ENCODE results near the gene ATP2B2. TPM values are rescaled to one million over a fixed set of nuclear protein-coding genes. Genes with fewer than 3 reads are reported as not detected.

ATP2B2 gene
- polyA plus RNA-seq, 3 donors = 0.47 to 1.2 (median 0.58) TPM

DNA sequence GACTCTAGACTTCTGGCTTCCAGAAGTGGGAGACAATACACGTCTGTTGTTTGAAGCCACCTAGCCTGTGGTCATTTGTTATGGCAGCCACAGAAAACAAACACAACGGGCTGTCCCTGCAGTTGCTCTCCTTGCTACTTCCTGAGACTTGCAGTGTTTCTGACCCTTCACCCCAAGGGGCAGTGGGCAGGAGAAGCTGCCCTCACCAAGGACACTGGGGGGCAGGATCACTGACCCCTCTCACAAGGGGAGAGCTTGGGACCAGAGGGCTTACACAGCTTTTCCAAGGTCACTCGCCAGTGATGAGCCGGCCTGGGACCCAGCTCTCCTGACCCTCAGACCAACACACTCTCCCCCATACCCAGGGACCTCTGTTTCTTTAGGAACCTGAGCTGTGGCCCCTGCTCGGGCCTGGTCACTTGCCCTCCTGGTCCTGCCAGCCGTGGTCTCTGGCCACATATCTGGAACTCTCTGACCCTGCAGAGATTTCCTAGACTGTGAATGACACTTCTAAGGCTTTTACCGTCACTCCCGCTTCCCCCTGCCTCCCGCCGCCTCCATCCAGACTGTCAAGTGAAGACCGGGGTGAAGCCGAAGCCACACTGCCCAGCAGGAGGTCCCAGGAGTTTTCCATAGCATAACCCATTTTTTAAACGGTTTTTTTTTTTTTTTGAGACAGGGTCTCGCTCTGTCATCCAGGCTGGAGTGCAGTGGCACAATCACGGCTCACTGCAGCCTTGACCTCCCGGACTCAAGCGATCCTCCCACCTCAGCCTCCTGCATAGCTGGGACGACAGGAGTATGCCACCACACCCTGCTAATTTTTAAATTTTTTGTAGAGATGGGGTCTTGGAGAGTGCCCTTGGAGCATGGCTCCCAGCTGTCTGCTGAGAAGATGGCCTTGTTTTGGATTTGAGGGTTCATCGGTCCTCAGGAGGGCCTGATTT is 4.4 kb downstream of the ATP2B2 start:
- DNase-seq (ENCODE audit: extremely low read depth in 1 of 11, low read depth in 9 of 11, low spot score in 4 of 11) = no peak

DNA sequence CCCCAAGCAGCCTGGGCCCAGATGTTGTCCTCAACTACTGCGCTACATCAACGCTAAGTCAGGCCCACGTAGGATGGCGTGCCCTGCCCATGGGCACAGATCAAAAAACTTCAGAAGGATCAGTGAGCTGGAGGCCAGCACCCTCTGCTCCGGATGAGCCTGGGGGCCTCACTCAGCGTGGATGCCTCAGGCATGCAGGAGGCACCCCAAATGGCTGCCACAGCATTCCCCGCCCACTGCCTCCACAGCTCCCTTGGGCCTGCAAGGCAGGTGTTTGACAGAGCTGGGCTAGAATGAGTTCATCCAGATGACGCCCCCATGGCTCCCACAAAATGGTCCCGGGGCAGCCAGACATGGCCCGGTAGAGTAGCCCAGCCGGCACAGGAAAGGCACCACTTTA is 7.1 kb downstream of the ATP2B2 start:
- no peak for DNase-seq (ENCODE audit: extremely low read depth in 1 of 11, low read depth in 9 of 11, low spot score in 4 of 11)

DNA sequence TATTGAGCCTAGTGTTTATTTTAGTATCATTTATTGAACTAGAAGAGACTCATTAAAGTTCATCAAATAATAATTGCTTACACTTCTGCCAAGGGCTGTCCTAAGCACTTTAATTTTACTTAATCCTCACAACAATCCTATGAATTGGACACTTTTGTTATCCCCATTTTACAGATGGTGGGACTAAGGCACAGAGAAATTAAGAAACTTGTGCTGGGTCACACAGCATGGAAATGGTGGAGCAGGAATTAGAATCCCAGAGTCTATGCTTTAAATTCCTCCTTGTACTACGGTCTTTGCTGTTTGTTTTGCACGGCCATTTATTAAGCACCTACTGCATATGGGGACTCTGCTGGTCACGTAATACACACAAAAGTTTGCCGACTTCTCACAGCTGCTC is 7.9 kb downstream of the ATP2B2 start:
- no peak for DNase-seq (ENCODE audit: extremely low read depth in 1 of 11, low read depth in 9 of 11, low spot score in 4 of 11)

DNA sequence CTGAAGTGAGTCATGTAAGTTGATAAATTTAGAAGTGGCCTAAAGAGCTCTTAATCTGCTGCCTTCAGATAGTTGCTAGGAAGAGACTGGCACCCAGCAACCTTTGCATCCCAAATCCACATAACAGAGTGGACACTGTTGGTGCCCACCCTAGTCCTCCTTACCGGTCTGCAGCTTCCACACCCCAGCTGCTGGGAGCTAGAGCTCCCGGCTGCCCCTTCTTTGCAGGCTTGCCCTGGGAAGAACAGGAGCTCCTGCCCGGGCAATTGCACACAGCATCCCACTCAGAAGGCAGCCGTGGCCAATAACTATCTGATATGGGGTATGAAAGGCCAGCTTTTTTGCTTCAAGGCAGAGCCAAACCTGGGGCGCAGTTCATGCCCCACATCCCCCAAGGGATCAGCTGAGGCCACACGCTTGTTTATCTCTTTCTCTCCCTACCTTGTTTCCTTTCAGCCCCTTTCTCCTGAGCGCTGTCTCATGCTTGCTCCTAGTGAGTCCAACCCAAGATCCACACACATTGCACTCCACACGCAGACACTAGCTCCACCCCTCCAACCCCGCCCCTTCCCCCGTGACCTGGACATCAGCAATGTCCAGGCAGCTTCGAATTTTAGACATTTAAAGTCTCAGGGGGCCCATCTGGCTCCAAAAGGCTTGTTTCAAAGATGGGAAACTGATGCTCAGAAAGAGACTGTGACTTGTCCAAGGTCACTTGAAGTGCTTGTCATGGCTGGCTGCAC is 9.1 kb downstream of the ATP2B2 start:
- DNase-seq (ENCODE audit: extremely low read depth in 1 of 11, low read depth in 9 of 11, low spot score in 4 of 11) = no peak

DNA sequence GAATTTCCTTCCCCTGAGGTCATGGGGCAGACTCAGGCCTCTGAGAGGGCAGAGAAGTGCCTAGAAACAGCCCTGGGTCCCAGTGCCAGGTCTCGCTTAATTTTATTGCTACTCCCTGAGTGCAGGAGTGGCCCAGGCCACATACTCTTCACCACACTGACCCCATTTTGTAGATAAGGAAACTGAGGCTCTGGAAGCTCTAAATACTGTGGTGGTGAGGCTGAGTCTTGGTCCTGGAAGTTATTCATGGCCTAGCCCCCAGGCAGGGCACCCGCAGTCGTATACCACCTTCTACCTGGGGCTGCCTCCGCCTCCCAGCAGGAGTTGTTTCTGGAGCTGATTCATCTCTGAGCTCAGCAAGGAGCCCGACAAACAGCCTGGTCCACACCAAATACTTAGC is 9.8 kb downstream of the ATP2B2 start:
- no peak for DNase-seq (ENCODE audit: extremely low read depth in 1 of 11, low read depth in 9 of 11, low spot score in 4 of 11)

DNA sequence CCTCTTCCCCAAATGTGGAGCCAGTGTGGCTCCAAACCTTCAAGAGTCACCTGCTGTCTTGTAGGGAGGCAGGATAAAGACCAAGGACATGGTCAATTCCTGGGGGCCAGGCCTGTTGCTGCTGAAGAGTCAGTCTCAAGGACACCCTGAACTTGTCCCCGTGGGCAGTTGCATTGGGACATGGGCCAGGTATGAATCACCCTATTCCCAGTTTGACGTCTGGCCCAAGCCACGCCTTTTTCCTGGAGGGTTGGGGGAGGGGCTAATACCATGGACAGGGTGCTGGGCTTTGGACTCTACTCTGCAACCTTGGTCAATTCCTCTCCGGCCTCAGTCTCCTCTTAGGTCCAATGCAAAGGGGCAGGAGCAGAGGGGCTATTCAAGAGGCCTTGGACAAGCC is 10.4 kb downstream of the ATP2B2 start:
- DNase-seq (ENCODE audit: extremely low read depth in 1 of 11, low read depth in 9 of 11, low spot score in 4 of 11) = peak in 1 of 11 donors; percentile 41

DNA sequence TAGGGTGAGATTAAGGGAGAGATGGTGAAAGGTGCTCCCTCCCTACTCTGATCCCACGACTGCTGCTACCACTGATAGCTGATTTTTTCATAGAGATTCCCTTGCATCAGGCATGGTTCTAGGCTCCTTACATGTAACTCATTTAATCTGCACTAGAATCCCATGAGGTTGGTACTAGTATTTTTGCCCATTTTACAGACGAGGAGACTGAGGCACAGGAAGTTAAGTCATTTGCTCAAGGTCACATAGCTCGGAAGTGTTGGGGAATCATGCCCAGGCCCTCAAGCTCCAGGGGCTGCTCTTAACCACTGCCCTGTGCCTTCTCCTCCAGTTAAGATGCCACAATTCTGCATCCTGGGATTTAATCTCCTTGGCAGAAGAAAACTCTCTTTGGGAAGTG is 11.2 kb downstream of the ATP2B2 start:
- DNase-seq (ENCODE audit: extremely low read depth in 1 of 11, low read depth in 9 of 11, low spot score in 4 of 11) = no peak

DNA sequence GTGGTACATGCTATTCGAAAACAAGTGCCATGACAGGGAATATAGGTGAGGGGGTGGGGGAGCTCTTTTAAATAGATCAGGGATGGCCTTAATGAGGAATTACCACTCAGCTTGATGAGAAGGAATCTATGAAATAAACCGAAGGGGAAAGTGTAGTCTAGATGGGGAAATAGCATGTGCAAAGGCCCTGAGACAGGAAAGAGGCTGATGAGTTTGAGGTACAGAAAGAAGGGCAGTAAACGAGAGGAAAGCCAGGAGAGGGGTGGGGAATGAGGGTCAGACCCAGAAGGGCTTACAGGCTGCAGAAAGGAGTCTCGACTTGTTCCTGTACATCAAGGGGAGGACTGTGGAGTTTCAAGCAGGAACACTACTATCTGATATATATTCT is 12.2 kb downstream of the ATP2B2 start:
- DNase-seq (ENCODE audit: extremely low read depth in 1 of 11, low read depth in 9 of 11, low spot score in 4 of 11) = no peak

DNA sequence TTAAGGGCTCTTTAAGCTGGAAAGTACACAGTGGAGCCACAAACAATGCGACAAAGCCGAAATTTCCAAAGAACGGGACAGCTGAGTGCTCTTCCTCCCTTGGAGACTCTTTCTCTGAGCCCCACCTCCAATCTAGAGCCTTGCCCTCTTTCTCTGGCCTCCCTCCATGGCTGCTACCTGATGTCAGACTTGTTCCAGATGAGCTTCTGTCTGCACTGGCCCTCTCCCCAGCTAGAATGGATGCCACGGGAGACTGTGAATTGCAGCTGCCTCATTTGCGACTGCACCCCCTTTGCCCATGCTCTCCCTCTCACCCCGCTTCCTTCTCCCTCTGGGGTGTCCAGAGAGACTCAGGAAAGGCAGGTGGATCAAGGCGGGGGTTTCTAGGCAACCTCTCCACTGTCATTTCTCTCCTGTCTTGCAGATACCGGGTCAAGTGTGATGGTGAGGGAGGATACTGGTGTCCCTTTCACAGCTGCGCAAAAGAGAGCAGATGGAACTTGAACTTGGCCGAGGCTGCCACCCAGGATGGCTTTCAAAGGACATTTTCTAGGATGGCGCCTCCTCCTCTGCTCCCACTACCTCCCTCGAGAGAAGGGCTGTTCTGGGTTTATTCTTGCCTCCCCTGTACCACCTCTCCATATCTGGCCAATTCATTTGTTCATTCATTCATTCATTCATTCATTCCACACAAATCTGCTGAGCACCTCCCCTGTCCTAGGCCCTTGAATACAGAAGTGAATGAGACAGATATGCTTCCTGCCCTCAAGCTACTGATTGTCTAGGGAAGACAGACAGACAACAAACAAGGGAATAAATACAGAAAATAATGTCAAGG is 12.8 kb downstream of the ATP2B2 start:
- no peak for DNase-seq (ENCODE audit: extremely low read depth in 1 of 11, low read depth in 9 of 11, low spot score in 4 of 11)

DNA sequence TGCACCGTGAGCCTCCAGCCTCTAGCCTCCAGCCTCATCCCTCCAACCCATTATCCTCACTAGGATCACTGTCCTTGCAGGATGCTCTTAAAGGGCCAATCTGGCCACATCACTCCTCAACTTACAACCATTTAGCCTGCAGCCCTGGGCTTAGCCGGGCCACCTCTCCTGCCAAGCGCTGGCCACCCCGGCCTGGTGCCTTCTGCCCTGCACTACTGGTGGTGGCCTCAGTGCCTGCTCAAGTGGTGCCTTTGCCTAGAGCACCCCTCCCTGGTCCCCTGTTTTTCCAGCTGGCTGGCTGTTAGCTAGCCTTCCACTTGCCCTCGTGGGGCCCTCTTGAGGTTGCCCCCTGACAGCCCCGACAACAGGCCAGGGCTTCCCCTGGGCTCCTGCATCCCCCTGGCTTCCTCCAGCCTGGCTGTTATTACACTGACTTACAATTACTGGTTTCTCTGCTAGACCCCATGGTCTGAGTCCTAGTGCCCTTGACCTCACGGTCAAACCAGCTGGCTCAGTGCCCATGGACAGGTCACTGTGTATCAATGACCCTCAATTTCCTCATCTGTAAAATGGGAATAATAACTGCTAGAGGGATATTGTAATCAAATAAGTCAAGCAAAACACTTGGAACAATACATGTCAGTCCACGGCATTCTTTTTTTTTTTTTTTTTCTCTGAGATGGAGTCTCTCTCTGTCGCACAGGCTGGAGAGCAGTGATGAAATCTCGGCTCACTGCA is 15.5 kb downstream of the ATP2B2 start:
- no peak for DNase-seq (ENCODE audit: extremely low read depth in 1 of 11, low read depth in 9 of 11, low spot score in 4 of 11)

DNA sequence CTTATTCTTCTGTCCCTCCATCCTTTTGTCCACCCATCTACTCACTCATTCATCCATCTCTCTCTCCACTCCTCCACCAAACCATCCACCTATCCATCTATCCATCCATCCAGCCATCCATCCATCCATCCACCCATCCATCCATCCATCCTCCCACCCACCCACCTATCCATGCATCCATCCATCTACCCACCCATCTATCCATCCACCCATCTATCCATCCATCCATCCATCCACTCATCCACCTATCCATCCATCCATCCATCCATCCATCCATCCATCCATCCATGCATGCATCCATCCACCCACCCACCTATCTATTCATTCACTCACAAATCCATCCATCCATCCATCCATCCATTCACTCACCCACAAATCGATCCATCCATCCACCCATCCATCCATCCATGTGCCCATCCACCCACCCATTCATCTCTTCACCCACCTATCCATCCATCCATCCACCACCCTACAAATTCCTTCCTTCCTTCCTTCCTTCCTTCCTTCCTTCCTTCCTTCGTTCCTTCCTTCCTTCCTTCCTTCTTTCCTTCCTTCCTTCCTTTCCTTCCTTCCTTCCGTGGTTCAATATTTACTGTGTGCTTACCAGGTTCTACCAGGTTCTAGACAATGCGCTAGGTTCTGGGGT is 17.3 kb downstream of the ATP2B2 start:
- no peak for DNase-seq (ENCODE audit: extremely low read depth in 1 of 11, low read depth in 9 of 11, low spot score in 4 of 11)

DNA sequence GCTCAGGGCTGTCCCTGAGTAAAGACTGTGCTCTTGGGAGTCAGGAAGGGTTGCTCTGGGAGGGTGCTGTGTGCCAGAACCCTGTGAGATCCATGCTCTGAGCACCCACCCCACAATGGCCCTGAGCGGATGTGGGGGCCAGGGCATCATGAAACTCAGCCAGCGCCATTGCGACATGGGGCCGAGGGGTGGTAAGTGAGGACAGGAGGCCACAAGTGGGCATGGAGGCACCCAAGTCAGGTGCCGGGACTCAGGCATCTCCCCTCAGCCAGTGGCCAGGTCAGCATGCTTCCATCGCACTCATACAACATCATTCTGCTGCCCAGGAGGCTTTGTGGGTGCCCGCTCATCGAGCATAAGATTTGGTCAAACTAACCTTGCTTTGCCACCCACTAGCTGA is 19.6 kb downstream of the ATP2B2 start:
- DNase-seq (ENCODE audit: extremely low read depth in 1 of 11, low read depth in 9 of 11, low spot score in 4 of 11) = no peak

DNA sequence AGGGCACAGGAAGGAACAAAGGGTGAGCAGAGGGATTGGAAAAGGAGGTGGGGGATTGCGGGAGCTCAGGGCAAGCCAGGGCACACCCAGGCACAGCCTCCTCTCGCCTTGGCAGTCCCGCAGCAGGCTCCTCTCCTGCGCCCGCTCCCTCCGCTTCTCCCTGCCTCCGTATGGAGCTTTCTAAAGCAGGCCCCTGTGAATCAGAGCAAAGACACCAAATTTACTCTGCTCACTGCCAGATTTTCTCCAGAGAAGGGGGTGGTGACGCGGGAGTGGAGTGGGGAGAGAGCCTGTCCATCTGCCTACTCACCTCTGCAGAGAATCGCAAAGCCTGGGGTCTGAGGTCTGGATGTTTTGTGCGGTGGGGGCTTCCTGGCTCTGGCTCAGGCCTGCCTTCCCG is 20.0 kb downstream of the ATP2B2 start:
- DNase-seq (ENCODE audit: extremely low read depth in 1 of 11, low read depth in 9 of 11, low spot score in 4 of 11) = no peak

DNA sequence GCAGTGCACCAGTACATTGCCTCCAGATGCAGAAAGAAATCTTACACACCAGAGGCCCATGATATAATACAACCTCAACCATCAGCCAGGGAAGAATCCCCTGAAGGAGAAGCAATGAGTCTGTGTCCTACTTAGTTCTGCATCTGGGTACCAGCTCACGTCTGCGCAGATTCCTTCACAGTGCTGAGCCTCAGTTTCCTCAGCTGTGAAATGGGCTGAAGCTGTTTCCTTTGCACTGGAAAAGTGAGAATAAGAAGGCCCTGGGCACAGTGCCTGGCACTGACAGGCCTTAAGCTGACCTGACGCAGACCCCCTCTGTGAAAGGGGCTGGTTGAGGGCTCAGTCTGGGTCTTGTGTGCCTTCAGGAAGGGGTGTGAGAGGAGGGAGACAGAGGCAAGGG is 20.7 kb downstream of the ATP2B2 start:
- DNase-seq (ENCODE audit: extremely low read depth in 1 of 11, low read depth in 9 of 11, low spot score in 4 of 11) = no peak

DNA sequence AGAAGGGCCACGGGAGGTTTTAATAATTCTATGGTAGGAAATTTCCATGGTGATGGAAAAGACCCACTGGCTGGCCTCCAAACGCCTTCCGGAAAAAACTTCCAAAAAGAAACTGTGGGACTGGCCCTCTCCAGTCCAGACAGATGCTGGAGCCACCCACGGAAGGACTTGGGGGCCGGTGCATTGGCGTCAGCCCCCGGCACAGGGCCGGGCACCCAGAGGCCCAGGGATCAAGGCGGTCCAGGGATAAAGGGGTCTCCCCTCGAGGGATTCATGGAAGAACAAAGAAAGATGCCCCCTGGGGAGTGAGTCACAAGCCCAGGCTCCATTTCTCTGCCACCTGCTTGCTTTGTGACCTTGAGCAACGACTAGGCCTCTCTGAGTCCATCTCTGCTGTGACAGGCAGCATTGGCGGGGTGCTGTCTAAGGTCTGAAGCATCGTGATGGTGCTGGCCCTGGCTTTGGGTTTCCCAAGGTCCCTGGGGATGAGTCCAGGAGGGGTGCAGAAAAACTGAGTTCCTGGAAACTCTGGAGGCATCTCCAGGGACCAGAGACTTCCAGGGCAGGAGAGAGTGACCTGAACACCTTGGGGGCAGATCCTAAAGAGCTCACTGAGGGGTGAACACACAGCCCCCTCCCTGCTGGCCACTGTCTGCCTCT is 21.6 kb downstream of the ATP2B2 start:
- DNase-seq (ENCODE audit: extremely low read depth in 1 of 11, low read depth in 9 of 11, low spot score in 4 of 11) = no peak

DNA sequence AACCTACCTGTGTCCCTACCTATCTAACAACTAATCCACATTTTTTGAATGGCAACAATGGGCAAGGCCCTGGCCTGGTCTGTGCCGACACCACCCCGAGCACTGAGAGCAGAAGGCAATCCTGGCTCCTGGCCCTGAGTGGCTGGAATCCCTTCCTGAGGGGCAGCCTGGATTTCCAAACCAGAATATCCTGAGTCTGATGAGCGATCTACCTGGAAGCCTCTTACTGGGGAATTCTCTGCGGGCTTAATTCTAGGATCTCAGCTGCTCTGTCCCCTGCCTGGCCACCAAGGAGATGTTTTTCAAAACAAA is 22.1 kb downstream of the ATP2B2 start:
- DNase-seq (ENCODE audit: extremely low read depth in 1 of 11, low read depth in 9 of 11, low spot score in 4 of 11) = no peak

DNA sequence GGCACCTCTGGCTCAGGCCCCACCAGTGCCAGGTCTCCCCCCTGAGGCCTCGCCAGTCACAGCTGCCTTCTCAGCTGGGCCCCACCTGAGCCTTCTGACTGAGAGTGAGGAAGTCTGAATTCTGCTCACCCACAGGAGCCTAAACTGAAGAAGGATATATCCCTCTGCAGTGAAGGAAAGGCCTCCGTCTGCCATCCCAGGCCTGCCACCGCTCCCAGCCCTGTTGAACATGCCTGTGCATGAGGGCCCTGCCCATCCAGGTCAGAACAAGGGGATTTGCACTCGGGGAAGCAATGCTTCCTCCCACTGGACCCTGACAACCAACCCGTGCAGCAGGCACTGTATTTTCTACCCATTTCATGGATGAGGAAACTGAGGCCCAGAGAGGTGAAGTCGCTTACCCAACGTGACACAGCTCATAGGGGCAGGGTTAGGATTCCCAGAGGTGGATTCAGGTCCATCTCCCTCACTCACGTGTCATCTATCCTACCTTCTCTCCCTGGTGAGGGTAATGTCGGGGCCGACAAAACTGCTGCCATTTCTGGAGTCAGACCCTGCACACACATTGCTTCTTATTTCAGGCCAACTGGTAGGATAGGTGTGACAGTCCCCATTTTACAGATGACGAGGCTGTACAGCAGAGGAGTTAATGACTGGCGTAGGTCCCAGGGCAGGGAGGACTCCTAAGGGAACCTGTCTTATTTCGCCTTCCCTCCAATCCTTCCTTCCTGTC is 22.6 kb downstream of the ATP2B2 start:
- no peak for DNase-seq (ENCODE audit: extremely low read depth in 1 of 11, low read depth in 9 of 11, low spot score in 4 of 11)

All from renal cortex interstitium (tissue), 11 donors.